Spleen (tissue), 7 donors: ENCODE data around the gene PTOV1.

Source experiments
- POLR2A ChIP-seq, 3 donors: fragments of 450-650 bp; IDR thresholded peaks; one replicate each; pipeline ENCODE4 v1.5.1; 2017; ENCODE audit warnings: antibody characterized with exemption in 3 of 3, mild to moderate bottlenecking in 1 of 3
- POLR2AphosphoS5 ChIP-seq, 3 donors: sonication (generic); formaldehyde crosslinking; IDR thresholded peaks; one replicate each; pipeline ENCODE4 v1.5.1; 2017; ENCODE audit warnings: antibody characterized with exemption in 3 of 3
- TF ChIP-seq, protein P1 (sequence below), 11 experiments: fragments of 200-600 bp in 7 of 11; fragments of 450-650 bp in 4 of 11; sonication (generic) in 4 of 11; IDR thresholded peaks in 8 of 11; conservative IDR thresholded peaks in 3 of 11; 1 replicate in 7 of 11; 2 replicates in 4 of 11; pipeline versions ENCODE4 v1.4.0 to v1.8.0; 2016 to 2021; ENCODE audit warnings: antibody characterized with exemption in 11 of 11, inconsistent platforms in 4 of 11, mild to moderate bottlenecking in 1 of 11
- donor health status: DM: no; HTN: no; CAD: no; lungs with moderate emphysema.
- donor health status: DM: no; HTN: no; CAD: no.
- donor health status: DM: no; HTN: no; CAD: no.

GRCh38 chr19:49820125-49820524 lies 30.8 kb upstream of the PTOV1 start:
- TF ChIP-seq, protein P1, sequence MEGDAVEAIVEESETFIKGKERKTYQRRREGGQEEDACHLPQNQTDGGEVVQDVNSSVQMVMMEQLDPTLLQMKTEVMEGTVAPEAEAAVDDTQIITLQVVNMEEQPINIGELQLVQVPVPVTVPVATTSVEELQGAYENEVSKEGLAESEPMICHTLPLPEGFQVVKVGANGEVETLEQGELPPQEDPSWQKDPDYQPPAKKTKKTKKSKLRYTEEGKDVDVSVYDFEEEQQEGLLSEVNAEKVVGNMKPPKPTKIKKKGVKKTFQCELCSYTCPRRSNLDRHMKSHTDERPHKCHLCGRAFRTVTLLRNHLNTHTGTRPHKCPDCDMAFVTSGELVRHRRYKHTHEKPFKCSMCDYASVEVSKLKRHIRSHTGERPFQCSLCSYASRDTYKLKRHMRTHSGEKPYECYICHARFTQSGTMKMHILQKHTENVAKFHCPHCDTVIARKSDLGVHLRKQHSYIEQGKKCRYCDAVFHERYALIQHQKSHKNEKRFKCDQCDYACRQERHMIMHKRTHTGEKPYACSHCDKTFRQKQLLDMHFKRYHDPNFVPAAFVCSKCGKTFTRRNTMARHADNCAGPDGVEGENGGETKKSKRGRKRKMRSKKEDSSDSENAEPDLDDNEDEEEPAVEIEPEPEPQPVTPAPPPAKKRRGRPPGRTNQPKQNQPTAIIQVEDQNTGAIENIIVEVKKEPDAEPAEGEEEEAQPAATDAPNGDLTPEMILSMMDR (IDR thresholded peaks at IDR 0.05 in 8 of 11, conservative IDR thresholded peaks at IDR 0.05 in 3 of 11) = no peak
- TF ChIP-seq POLR2A (IDR thresholded peaks at IDR 0.05) (no peak), POLR2AphosphoS5 (IDR thresholded peaks at IDR 0.05) (no peak)
